IPS-11a (cell line): ENCODE data around the gene GRM3.
A peak's percentile ranks its signal among the peaks of the same experiment; 100 is the strongest.
"Not testable (repeated sequence)": the region's sequence is repeated elsewhere in the genome, so short reads cannot be mapped to it uniquely, and the experiment has no call there.

Source experiments
- H3K4me3 ChIP-seq: one replicate; pipeline ENCODE4 v1.5.1; 2013; ENCODE audit warnings: low read depth, low read length, control low read depth

The GRM3 gene

GRCh38 chr7:86643561-86644281 lies at the start of gene GRM3:
TSS of gene GRM3 (plus strand) at chr7:86643909. CDS start at chr7:86765146, 121,237 bp downstream.
- peak within 1 kb of the TSS; percentile 62 for H3K4me3 ChIP-seq

GRCh38 chr7:86598311-86598710 lies 45.4 kb upstream of the GRM3 start:
- H3K4me3 ChIP-seq, result no peak overlapping the region

- no peak overlapping the region for H3K4me3 ChIP-seq
Observed at GRCh38 chr7:86598721-86599120, 45.0 kb upstream of the GRM3 start.

GRCh38 chr7:86600506-86601290 lies 43.0 kb upstream of the GRM3 start:
- H3K4me3 ChIP-seq, result no peak overlapping the region

- not testable (repeated sequence) for H3K4me3 ChIP-seq
Observed at GRCh38 chr7:86615711-86616110, 28.0 kb upstream of the GRM3 start.

- peak overlapping the region; percentile 62 for H3K4me3 ChIP-seq
Observed at GRCh38 chr7:86644282-86645224, 844 bp downstream of the GRM3 start.

- peak overlapping the region; percentile 62 for H3K4me3 ChIP-seq
Observed at GRCh38 chr7:86645225-86645608, 1.5 kb downstream of the GRM3 start.

GRCh38 chr7:86645676-86646276 lies 2.1 kb downstream of the GRM3 start:
- H3K4me3 ChIP-seq, result no peak overlapping the region

- no peak overlapping the region for H3K4me3 ChIP-seq
Observed at GRCh38 chr7:86647385-86648094, 3.8 kb downstream of the GRM3 start.

- no peak overlapping the region for H3K4me3 ChIP-seq
Observed at GRCh38 chr7:86648169-86648568, 4.5 kb downstream of the GRM3 start.

GRCh38 chr7:86653919-86654659 lies 10.4 kb downstream of the GRM3 start:
- no peak overlapping the region for H3K4me3 ChIP-seq

- H3K4me3 ChIP-seq, result no peak overlapping the region
Observed at GRCh38 chr7:86657948-86658347, 14.2 kb downstream of the GRM3 start.

- H3K4me3 ChIP-seq, result no peak overlapping the region
Observed at GRCh38 chr7:86660950-86661462, 17.3 kb downstream of the GRM3 start.

- H3K4me3 ChIP-seq, result no peak overlapping the region
Observed at GRCh38 chr7:86664486-86664885, 20.8 kb downstream of the GRM3 start.

- no peak overlapping the region for H3K4me3 ChIP-seq
Observed at GRCh38 chr7:86664991-86665390, 21.3 kb downstream of the GRM3 start.

- no peak overlapping the region for H3K4me3 ChIP-seq
Observed at GRCh38 chr7:86665669-86666068, 22.0 kb downstream of the GRM3 start.

- no peak overlapping the region for H3K4me3 ChIP-seq
Observed at GRCh38 chr7:86667732-86668131, 24.0 kb downstream of the GRM3 start.

GRCh38 chr7:86668315-86668714 lies 24.6 kb downstream of the GRM3 start:
- H3K4me3 ChIP-seq, result no peak overlapping the region

- H3K4me3 ChIP-seq, result no peak overlapping the region
Observed at GRCh38 chr7:86687831-86688230, 44.1 kb downstream of the GRM3 start.
